Osteoblast (primary cell): Measurements from ENCODE around the gene LY6G6F. TPM values are rescaled to one million over a fixed set of nuclear protein-coding genes. Genes with fewer than 3 reads are reported as not detected.

Experiments
- DNase-seq: peaks from one replicate; pipeline ENCODE4 v3.0.0; 2011; ENCODE audit warnings: low spot score, mixed read lengths; ENCODE audit not compliant: insufficient read length; ENCODE audit errors: missing footprints
- H2AFZ ChIP-seq: 2 replicates; pipeline ENCODE4 v1.6.0; 2011; ENCODE audit warnings: mild to moderate bottlenecking, low read length
- H3K27ac ChIP-seq: 2 replicates; pipeline ENCODE4 v1.5.1; 2011; ENCODE audit warnings: mild to moderate bottlenecking, low read depth, low read length, moderate library complexity
- H3K27me3 ChIP-seq: 2 replicates; pipeline ENCODE4 v1.6.0; 2012; ENCODE audit warnings: mild to moderate bottlenecking, control low read depth, inconsistent platforms, low read length, moderate library complexity; ENCODE audit not compliant: insufficient read depth
- H3K36me3 ChIP-seq: 2 replicates; pipeline ENCODE4 v1.5.1; 2011; ENCODE audit warnings: mild to moderate bottlenecking, low read length, control low read depth, moderate library complexity; ENCODE audit not compliant: insufficient read depth
- H3K4me1 ChIP-seq: 2 replicates; pipeline ENCODE4 v1.5.1; 2011; ENCODE audit warnings: mild to moderate bottlenecking, low read length, control low read depth, moderate library complexity; ENCODE audit not compliant: insufficient read depth
- H3K4me2 ChIP-seq: 2 replicates; pipeline ENCODE4 v1.6.0; 2011; ENCODE audit warnings: mild to moderate bottlenecking, low read length; ENCODE audit not compliant: insufficient read depth
- H3K4me3 ChIP-seq: fragments of 200-600 bp; sonication (generic); 3 replicates; pipeline ENCODE4 v1.5.1; 2012; ENCODE audit warnings: mild to moderate bottlenecking, low read length, inconsistent platforms; ENCODE audit not compliant: insufficient read depth
- H3K79me2 ChIP-seq: 2 replicates; pipeline ENCODE4 v1.6.0; 2012; ENCODE audit warnings: mild to moderate bottlenecking, low read length, control low read depth, inconsistent platforms; ENCODE audit not compliant: insufficient read depth
- H3K9me3 ChIP-seq: 2 replicates; pipeline ENCODE4 v1.5.1; 2011; ENCODE audit warnings: low read depth, low read length, control low read depth
- H4K20me1 ChIP-seq: 2 replicates; pipeline ENCODE4 v1.6.0; 2012; ENCODE audit warnings: mild to moderate bottlenecking, low read length, control low read depth; ENCODE audit not compliant: insufficient read depth
- CTCF ChIP-seq: IDR thresholded peaks from 2 replicates; pipeline ENCODE4 v1.5.1; 2011; ENCODE audit warnings: mild to moderate bottlenecking, low read depth, low read length, moderate library complexity; ENCODE audit errors: extremely low read depth
- total RNA-seq: library from RNA; depleted of rRNA; stranded (reverse); fragments of >200 nt; gene quantifications from 2 replicates; pipeline ENCODE4 v1.2.3, GENCODE V29; 2012

Gene LY6G6F
- total RNA-seq, 1 donor = not detected

DNA sequence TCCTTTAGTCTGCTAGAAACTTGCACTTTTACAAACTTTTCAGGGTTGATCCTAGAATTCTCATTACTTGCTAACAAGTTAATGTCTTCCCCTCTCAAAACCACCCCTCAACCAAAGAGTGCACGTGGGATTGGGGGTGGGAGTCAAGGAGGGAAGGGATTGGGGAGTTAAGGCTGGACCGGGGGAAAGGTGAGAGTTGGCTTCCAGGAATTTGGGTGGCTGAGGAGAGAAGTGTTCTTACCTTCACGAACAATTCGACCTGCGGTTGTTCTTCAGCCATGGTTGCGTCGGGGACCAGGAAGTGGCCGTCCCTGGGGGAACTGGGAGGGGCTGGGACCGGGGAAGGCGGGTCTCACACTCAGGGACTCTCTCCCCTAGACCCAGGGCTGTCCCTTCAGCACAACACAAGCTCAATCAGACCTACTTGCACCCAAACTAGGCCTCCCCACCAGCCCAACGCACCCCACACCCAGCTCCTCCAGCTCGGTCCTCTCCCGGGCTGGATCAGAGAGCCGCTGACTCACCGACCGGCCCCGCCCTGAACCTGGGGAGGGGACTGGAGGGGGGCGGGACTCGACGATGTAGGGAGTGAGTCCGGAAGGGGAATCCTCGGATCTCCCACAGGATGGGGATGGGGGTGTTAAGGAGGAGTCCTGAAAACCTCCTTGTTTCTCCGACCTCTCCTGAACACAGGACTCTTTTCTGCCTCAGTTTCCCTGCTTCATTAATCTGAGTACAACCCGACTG, 29.5 kb downstream of the LY6G6F start, which contains the start of gene CLIC1:
Gene CLIC1, minus strand, starts transcription at position 510 of the 747 bp plus-strand sequence. Its CDS starts 230 bp downstream, at position 280.
- peak; percentile 98 for DNase-seq
- peaks cover 47% of the 10 kb centered on the region for H3K4me1 ChIP-seq
- H3K4me2 ChIP-seq = peak within 1 kb of the TSS; percentile 99
- peak within 1 kb of the TSS; percentile 82 for H3K27ac ChIP-seq
- no peaks in the 10 kb centered on the region for H3K9me3 ChIP-seq
- peaks cover 56% of the 10 kb centered on the region for H3K79me2 ChIP-seq
- H4K20me1 ChIP-seq = peaks cover 21% of the 10 kb centered on the region
- no peaks in the 10 kb centered on the region for H3K27me3 ChIP-seq
- peak within 1 kb of the TSS; percentile 89 for H3K4me3 ChIP-seq
- H2AFZ ChIP-seq = peak within 1 kb of the TSS; percentile 82
- H3K36me3 ChIP-seq = peaks cover 34% of the 10 kb centered on the region
- no peak for TF ChIP-seq CTCF

GRCh38 chr6:31736768-31737314, 30.2 kb downstream of the LY6G6F start:
- DNase-seq = peak; percentile 64
- no peaks in the 10 kb centered on the region for H3K27me3 ChIP-seq
- peak overlapping the region; percentile 99 for H3K4me2 ChIP-seq
- H2AFZ ChIP-seq = peak overlapping the region; percentile 82
- no peaks in the 10 kb centered on the region for H3K9me3 ChIP-seq
- TF ChIP-seq CTCF = no peak
- H3K79me2 ChIP-seq = peaks cover 56% of the 10 kb centered on the region
- peaks cover 47% of the 10 kb centered on the region for H3K4me1 ChIP-seq
- H3K4me3 ChIP-seq = peak overlapping the region; percentile 89
- peaks cover 31% of the 10 kb centered on the region for H3K36me3 ChIP-seq
- H3K27ac ChIP-seq = peak overlapping the region; percentile 82
- peaks cover 18% of the 10 kb centered on the region for H4K20me1 ChIP-seq

DNA sequence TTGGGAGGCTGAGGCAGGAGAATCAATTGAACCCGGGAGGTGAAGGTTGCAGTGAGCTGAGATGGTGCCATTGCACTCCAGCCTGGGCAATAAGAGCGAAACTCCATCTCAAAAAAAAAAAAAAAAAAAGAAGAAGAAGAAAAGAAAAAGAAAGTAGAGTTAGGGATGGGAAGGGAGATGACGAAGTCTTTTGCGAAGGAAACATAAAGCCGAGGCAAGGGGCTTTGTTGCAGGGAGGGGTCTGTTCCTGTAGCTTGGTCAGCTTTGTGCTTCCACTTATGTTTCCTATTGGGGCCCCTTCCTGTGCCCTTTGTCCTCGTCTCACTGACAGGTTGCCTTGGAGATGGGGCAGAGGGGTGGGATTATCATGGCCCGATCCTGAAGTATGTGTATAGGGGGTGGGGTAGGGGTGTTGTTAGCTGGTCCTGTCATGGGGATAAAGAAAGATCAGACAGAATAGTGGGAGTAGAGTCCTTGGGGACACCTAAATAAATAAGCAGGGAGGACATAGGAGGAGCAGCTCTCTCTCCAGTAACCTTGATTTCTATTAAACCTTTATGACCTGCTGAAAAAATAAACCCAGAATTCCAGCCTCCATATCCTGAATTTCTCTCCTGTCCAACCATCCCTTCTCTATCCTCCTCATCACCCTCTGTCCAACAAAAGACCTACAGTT, 30.8 kb downstream of the LY6G6F start:
- Histone ChIP-seq H4K20me1 (peaks cover 14% of the 10 kb centered on the region), H3K4me2 (peak overlapping the region; percentile 66), H2AFZ (peak overlapping the region; percentile 55), H3K79me2 (peaks cover 50% of the 10 kb centered on the region), H3K27me3 (no peaks in the 10 kb centered on the region), H3K4me1 (peaks cover 47% of the 10 kb centered on the region), H3K27ac (peak overlapping the region; percentile 79), H3K9me3 (no peaks in the 10 kb centered on the region), H3K36me3 (peaks cover 31% of the 10 kb centered on the region), H3K4me3 (peak overlapping the region; percentile 39)
- no peak for DNase-seq
- TF ChIP-seq CTCF = no peak
